ENCODE data around the gene NPSR1.

NPSR1 gene

DNA sequence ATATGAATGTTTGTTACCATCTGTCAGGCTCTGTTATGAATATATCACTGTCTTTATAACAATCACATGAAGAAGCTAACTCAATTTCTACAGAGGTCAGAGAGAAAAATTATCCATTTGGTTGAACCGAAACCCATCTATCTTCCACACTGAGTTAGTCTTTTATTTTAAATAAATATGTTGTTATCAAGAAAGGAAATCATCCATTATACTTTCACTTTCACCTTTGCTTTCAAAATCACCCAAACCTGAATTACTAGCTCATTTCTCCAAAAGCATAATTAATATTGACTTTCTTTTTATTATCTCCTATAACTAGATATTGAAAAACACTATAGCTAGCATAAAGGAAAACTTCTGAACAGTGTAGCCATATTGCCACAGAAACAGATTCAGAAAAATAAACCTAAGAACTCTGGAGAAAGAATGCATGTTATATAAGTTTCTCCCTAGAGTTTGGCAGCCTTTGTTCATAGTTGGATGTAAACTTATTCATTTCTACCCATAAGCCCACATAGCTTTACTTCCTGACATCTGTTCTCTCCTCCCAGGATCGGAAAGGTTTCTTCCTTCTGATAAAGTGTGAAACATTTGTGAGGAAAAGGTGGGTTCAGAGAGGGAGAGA is 66.0 kb downstream of the NPSR1 start:
- no peak for DNase-seq

DNA sequence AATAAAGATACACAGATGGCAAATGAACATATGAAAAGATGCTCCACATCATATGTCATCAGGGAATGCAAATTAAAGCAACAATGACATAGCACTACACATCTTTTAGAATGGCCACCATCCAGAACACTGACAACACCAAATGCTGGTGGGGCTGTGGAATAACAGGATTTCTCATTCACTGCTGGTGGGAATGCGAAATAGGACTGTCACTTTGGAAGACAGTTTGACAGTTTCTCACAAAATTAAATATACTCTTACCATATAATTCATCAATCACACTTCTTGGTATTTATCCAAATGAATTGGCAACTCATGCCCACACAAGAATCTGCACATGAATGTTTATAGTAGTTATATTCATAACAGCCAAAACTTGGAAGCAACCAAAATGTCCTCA is 68.2 kb downstream of the NPSR1 start:
- no peak for DNase-seq

DNA sequence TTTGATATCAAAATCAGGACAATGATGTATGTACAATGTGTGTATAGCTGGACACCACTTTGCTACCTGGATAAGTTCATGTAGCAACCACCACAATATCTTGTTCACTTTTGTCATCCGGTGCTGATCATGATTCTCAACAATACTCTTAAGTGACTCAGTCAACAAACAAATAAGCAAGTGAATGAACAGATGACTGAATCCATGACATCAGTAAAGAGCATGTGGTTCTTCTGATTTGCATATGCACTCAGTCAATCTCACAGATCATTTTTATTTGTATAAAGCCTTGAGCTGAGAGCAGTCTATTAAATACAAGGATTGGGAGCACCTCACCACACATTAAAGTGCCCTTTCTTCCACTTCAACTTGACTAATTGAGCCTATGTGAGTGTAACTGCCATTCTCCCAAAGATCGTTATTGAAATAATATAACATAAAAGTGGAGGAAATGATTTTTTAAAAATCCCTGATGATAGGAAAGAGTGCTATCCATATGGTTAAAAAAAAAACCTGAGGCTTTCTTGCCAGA is 69.5 kb downstream of the NPSR1 start:
- DNase-seq: no peak

- DNase-seq: no peak
Measured at GRCh38 chr7:34728156-34728555, 70.1 kb downstream of the NPSR1 start.

- no peak for DNase-seq
Measured at GRCh38 chr7:34734771-34735170, 76.8 kb downstream of the NPSR1 start.

GRCh38 chr7:34735526-34735925 is 77.5 kb downstream of the NPSR1 start:
- DNase-seq: no peak

GRCh38 chr7:34739651-34740300 is 81.8 kb downstream of the NPSR1 start:
- no peak for DNase-seq

- DNase-seq: no peak
Measured at GRCh38 chr7:34740840-34741239, 82.8 kb downstream of the NPSR1 start.

GRCh38 chr7:34747176-34747781 is 89.3 kb downstream of the NPSR1 start:
- DNase-seq: no peak

DNA sequence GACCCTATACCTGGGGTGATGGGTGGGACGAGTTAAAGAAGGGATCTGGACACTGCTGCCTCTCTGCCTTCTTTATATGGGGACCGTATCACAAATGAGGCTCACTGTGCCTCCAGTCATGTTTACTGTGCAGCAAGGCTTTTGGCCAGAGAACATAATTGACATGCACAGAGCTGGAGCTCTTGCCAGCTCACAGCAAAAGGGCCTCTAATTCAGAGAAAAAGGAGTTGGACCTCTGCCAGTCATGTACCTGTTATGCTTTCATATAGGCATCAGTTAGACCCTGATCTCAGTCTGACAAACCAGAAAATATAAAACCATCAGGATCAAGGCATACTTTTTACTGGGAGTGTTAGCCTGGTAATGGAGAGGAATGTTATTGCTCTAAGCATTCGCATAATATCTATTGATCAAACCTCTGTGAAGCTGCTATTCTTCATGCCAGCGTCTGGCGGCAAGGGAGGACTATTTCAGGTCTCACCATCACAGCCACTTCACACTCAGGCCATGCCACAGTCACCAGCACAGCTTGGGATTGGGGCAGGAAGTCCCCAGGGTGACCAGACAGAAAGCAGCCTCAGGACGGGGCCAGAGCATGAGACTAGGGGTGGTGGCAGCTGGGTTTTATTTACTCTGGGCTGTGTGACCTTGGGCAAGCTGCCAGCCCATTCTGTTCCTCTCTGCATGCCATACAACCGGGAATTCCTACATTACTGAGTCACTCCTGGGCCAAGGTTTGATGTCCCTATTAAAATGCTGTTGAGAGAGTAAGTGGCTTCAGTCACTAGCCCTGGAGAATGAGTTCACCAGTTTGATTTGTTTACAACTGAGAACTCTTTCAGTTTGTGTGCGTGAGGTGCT is 90.1 kb downstream of the NPSR1 start:
- no peak for DNase-seq

DNA sequence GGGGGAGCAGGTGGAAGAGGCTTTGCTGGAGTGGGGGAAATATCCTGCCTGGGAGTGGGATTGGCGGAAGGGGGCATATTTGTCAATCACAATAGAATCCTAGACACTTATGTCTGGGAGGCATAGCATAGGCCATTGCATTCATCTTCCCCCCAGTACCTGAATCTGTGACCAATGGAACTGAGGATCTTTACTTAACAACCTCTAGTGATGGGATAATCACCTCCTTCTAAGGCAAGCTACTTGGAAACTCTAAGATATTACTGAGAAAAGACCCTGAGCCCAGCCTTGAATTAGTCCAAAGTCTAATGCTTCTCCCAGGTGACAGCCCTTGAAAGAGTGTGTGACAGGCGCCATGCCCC is 90.7 kb downstream of the NPSR1 start:
- DNase-seq: no peak

DNA sequence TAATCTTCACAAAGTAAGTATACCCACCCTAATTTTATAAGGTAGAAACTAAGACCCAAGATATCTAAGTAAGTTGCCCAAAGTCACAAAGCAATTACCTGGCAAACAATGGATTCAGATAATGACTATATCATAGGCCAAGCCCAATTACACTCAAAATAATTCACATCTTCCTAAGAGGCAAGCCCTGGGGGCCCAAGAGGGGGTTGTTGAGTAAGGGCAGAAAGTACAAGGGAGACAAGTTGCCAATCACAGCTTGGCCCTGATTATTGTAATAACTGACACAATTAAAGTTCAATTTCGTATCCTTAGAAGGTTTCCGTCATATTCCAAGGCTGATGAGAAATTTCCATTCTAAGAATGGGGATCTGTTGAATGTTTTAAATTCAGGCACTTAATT is 91.4 kb downstream of the NPSR1 start:
- no peak for DNase-seq

GRCh38 chr7:34750209-34750608 is 92.2 kb downstream of the NPSR1 start:
- no peak for DNase-seq

GRCh38 chr7:34750636-34751035 is 92.6 kb downstream of the NPSR1 start:
- DNase-seq: no peak

- no peak for DNase-seq
Measured at GRCh38 chr7:34751725-34752643, 94.0 kb downstream of the NPSR1 start.

DNA sequence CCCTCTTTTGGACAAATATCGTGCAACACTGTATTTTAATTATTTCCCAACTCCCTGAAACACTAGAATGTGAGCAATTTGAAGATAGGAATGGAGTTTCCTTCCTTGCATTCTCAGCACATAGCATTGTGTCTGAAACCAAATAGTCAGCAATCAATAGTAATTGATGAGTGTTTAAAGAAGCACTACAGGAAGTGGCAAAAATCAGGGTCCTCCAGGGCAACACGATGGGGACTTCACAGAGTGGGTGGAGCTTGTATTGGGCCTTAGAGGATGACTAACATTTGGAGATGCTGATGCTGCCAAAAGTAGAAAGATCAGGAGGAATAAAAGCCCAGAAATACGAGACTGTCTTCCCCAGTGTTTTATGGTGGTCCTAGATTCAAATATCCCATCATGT is 94.9 kb downstream of the NPSR1 start:
- DNase-seq: no peak

- DNase-seq: no peak
Measured at GRCh38 chr7:34755008-34755407, 97.0 kb downstream of the NPSR1 start.

DNA sequence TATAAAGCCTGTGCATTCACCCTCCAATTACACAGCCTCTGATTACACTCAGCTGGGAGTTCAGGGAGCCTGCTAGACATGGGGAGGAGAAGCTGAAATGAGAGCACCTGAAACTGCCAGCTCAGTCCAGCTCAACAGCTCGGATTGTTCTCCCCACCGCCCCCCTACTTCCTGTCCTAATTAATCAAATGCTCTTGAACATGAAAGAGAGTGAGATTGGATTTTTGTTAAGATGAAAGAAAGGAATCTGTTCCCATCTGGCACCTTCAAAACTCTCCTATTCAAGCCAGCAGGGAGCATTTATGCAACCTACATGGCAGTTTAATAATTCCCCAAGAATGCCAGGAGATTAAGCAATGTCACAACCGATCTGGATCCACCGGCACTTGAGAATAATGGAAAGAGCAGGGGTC is 98.0 kb downstream of the NPSR1 start:
- DNase-seq: no peak

- DNase-seq: no peak
Measured at GRCh38 chr7:34756691-34757090, 98.7 kb downstream of the NPSR1 start.

DNA sequence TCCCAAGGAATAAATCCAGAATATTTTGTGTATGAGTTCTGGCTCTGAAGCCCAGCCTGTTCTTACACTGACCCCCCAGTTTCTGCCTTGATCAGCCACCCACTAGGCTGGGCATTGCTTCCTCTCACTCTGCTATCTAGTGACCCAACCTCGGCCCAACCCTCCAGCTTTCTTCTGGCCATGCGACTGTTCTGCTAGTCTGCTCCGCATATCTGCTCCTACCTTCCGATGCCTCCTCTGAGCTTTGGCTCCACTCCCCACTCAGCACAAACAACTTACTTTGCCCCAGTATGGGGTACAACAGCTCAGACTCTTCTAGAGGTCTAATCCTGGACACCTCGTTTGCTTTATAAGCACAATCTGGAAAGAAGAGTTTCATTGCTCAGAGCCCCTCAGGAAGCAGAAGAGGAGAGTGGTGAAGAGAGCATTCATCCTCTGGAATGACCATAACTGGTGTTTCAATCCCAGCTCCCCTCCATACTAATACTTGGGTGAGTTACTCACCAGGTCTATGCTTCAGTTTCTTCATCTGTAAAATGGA is 99.6 kb downstream of the NPSR1 start:
- DNase-seq: no peak

GRCh38 chr7:34758111-34758601 is 100.1 kb downstream of the NPSR1 start:
- no peak for DNase-seq
